Endothelial cell of coronary artery (primary cell): ENCODE data around the gene PGLYRP2. TPM values are rescaled to one million over a fixed set of nuclear protein-coding genes. Genes with fewer than 3 reads are reported as not detected.

Source experiments
- total RNA-seq: library from RNA; depleted of rRNA; stranded (reverse); fragments of >200 nt; gene quantifications from 2 replicates; pipeline ENCODE4 v1.2.3, GENCODE V29; 2014

PGLYRP2 gene
- total RNA-seq, result under 0.01 TPM in 1 of 2 replicates, not detected in the other

GRCh38 chr19:15479391-15480345, at the start of gene PGLYRP2:
TSS of gene PGLYRP2 (minus strand) at chr19:15479501. CDS start at chr19:15479371, 130 bp downstream.

GRCh38 chr19:15508035-15508710, 28.9 kb upstream of the PGLYRP2 start, which contains the start of gene CYP4F22:
TSS of gene CYP4F22 (plus strand) at chr19:15508525. CDS start at chr19:15525337, 16,812 bp downstream.

GRCh38 chr19:15464394-15465385, 14.6 kb downstream of the PGLYRP2 start, which contains the start of gene RASAL3:
TSS of gene RASAL3 (minus strand) at chr19:15464544. CDS start at chr19:15464358, 186 bp downstream.

GRCh38 chr19:15449620-15450527, 29.4 kb downstream of the PGLYRP2 start, which contains the start of gene WIZ:
TSS of gene WIZ (minus strand) at chr19:15449956. CDS start at chr19:15448307, 1,649 bp downstream.

Other genes with a start within 250 kb of the PGLYRP2 start
- 0.09 TPM in 1 of 2 replicates, not detected in the other for gene EPHX3, start 247.1 kb downstream of the PGLYRP2 start, total RNA-seq
- 11.0 and 15.3 TPM in 2 replicates for gene BRD4, start 147.0 kb downstream of the PGLYRP2 start, total RNA-seq
- gene AKAP8, start 99.7 kb downstream of the PGLYRP2 start, total RNA-seq, result 16.8 and 20.0 TPM in 2 replicates
- gene AKAP8L, start 60.5 kb downstream of the PGLYRP2 start, total RNA-seq, result 48.9 and 67.4 TPM in 2 replicates
- gene WIZ, start 29.5 kb downstream of the PGLYRP2 start, total RNA-seq, result 6.4 and 9.0 TPM in 2 replicates
- gene RASAL3, start 15.0 kb downstream of the PGLYRP2 start, total RNA-seq, result 2.8 and 4.7 TPM in 2 replicates
- not detected in 2 replicates for gene CYP4F22, start 29.0 kb upstream of the PGLYRP2 start, total RNA-seq
- gene CYP4F8, start 135.7 kb upstream of the PGLYRP2 start, total RNA-seq, result not detected in 2 replicates
- not detected in 2 replicates for gene CYP4F3, start 161.4 kb upstream of the PGLYRP2 start, total RNA-seq
- not detected in 2 replicates for gene CYP4F12, start 193.6 kb upstream of the PGLYRP2 start, total RNA-seq
- gene OR10H2, start 248.5 kb upstream of the PGLYRP2 start, total RNA-seq, result not detected in 2 replicates